Left lobe of liver (tissue), 2 donors: Measurements from ENCODE around the gene TBC1D10A. TPM values are rescaled to one million over a fixed set of nuclear protein-coding genes. Genes with fewer than 3 reads are reported as not detected.
A peak's percentile ranks its signal among the peaks of the same experiment; 100 is the strongest.

Source experiments
- ATAC-seq: fragments of 200-7000 bp; cut with Tn5 transposase; one replicate; pipeline ENCODE4 v1.9.1; 2020; ENCODE audit warnings: mild to moderate bottlenecking, moderate library complexity
- DNase-seq: peaks from one replicate; pipeline ENCODE4 v3.0.0-alpha.2; 2020; ENCODE audit warnings: low spot score
- total RNA-seq: library from RNA; stranded (reverse); gene quantifications from one replicate; pipeline ENCODE4 v1.2.1, GENCODE V29; 2021
- donor health status: DM: no; HTN: no; CAD: no; lungs with moderate emphysema.
- donor health status: DM: no; HTN: yes; CAD: no.

The TBC1D10A gene
- total RNA-seq, 1 donor from 2014 or later: 19.7 TPM

DNA sequence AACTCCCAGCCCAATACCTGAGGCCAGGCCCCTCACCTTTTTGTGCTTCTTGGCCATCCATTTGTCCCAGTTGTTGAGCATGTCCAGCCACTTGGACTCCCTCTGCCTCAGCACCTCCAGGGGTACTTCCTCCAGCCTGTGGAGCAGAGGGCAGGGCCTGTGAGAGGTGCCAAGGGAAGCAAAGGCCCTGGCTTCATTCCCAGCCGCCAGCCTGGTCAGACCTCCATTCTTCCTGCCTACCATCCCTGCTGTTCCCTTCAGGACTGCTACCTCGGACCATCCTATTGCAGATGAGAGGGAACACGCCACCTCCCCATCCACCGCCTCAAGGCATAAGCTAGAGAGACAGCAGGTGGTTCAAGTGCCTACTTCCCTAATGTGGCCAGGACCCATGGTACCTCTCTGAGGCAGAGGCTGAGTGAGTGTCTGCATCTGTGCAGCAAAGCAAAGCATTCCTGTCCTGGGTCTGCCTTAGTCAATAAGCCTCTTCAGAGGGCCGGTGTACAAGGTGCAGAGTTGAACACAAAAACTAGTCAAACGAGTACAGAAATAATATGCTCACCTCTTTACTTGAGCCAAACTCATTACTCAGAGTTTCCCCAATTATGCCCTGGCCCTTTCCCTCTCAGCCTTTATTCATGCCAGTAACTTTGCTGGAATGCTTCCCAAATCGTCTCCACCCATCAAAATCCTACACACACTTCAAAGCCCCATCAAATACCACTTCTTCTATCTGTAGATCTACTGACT, 22.1 kb downstream of the TBC1D10A start:
- no peak for DNase-seq
- peak; percentile 32 for ATAC-seq

DNA sequence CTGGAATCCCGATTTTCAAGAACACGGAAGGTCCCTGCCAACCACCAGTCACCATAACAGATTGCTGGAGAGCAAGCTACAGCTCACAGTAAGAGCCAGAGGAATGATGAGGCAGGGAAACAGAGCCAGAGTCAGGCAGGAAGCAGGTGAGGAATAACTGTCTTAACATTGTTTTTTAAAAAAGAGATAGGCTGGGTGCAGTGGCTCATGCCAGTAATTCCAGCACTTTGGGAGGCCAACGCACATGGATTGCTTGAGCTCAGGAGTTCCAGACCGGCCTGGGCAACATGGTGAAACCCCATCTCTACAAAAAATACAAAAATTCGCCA, 24.0 kb downstream of the TBC1D10A start:
- no peak for ATAC-seq
- DNase-seq: no peak

DNA sequence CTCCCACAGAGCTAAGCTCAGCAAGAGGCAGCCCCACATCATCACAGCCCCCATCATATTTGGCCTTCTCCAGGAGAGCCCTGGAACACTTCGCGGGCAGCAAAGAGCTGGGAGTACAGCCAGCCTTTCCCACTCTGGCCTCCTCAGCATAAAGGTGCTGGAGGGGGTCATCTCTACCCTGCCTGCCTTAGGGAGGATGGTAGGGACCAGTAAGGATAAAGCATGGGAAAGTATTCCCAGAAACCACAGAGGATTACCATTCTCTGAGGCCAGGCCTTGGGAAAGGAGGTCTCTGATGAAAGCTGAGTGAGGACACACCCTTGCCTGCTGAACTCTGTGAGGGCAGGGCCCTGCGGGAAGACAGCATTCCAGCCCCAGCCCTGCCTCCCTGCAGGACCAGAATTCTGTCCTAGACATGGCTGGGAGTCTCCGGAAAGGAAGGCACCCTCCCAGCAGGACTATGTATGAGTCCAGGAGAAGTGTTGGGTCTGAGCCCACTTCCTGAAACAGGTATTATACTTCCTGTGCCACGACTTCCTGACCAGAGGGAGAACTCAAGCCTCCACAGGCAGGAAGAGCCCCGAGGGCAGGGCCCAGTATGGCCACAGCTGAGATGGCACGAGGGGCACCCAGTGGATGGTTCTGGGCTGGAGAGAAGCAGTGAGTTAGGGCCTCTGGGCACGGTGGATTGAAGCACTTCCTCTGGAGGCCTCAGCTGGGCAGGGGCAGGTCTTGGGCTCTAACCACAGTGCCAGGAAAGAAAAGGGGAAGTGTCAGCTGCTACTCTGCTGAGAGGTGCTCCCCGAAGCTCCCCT, 24.5 kb downstream of the TBC1D10A start:
- DNase-seq (no peak), ATAC-seq (no peak)

DNA sequence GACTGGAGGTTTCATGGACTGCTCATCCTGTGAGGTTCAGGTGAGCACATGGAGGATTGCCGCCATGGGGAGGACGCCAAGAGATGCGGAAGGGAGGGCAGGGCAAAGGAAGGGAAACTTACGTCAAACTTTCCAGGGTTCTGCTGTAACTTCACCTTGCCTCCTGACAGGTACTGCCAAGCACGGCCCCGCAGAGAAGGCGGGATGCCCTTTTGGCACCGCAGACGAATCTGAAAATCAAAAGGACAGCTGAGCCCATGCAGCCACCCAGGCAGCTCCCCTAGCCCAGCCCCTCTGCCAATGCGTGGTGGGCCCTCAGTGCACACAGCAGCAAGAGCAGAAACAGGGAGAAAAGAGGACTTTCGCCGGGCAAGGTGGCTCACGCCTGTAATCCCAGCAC, 27.4 kb downstream of the TBC1D10A start:
- ATAC-seq (no peak), DNase-seq (no peak)

DNA sequence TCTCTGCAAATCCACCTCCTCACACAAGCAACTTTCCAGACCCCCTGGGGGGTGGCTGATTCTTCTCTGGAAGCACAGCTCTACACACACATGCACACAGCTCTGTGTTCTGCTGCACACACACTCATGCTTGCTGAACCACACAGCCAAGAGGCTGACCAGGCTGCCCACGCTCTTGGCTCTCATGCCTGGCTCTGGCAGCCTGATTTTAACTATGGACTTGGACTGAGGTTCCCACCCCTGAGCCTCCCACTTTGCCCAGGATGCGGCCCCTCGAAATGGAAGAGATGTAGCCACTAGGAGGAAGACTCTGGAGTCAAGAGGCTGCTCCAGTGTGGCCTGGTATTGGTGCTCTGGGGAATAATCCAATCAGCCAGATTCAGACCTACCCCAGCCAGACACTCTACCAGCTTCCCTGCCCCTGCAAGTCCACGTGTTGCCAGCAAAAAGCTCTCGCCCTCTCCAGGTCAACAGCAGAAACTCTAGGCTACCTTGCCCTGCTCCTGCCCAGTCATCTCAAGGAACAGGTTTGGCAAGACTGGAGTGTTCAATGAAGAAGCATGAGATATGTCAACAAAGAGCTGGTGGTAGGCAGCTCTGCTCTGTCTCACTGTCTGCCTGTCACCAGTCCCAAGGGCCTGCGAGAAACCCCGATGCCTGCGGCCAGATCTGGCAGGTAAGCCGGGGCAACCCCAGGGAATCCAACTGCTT, 28.6 kb downstream of the TBC1D10A start:
- ATAC-seq (no peak), DNase-seq (no peak)

DNA sequence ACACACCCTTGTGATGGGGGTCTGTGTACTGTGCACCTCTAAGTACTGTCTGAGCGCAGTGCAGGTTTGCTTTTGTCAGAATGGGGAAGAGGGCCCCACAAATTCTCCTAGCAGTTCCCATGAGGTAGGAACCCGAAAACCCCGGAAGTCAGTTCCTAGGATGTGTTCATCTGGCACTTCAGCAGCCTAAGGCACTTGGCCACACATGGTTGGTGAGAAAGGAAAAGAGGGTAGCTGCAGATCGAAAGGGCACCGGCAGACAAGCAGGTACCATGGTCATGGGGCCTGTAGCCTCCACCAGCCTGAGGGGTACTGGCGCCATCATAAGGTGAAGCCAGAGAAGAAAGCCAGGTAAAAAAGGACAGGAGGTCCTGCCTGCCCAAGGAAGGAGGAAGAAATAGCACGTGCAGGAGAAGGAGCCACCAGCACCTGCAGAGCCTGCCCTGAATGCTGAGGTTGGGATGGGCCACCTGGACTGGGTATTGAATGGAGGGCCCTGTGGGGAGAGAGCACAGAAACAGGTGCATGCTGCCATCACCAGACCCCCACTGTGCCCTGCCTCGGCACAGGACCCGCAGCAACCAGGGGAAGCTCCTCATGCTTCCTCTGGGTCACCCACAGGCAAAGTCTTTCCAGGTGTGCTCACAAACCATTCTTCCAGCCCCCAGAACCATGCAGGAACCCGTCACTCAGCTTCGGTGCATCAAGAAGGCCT, 29.3 kb downstream of the TBC1D10A start:
- no peak for ATAC-seq
- no peak for DNase-seq

DNA sequence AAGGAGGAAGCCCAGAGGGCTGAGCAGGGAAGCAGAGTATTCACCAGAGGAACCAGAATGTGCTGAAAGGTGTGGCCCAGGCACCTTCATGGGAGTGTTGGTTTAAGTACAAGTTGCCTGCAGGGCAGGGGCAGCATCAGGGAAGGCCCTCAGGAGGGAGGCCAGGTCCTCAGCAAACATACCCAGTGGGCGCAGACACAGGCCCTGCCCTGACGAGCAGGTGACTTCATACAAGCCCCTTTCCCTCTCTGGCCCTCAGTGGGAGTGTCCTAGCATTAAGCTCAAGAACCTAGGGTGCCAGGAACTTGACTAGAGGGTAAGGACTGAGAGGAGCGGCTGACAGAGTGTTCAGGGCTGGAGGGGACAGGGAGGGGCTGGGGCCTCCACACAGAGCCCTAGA, 29.9 kb downstream of the TBC1D10A start:
- no peak for ATAC-seq
- no peak for DNase-seq

- ATAC-seq: no peak
- no peak for DNase-seq
Measured at GRCh38 chr22:30296324-30296723, 30.4 kb downstream of the TBC1D10A start.

DNA sequence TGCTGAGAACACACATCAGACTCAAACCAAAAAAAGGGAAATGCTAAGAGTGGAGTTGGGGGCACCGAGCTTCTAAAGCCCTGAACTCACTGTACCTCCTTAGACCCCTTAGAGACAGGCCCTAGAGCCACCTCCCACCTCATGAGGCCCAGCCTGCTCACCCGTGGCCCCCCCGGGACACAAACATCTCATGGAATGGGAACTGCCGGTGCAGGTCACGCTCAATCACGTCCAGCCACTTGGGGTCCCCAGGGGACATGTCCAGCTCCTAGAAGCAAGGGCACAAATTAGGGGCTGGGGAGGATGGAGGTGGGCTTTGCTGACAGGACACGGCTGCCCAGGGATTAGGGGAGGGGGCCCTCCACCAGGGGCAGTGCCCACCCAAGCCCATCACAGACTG, 31.2 kb downstream of the TBC1D10A start:
- no peak for DNase-seq
- no peak for ATAC-seq

GRCh38 chr22:30294830-30295229, 31.9 kb downstream of the TBC1D10A start:
- ATAC-seq: no peak
- no peak for DNase-seq

DNA sequence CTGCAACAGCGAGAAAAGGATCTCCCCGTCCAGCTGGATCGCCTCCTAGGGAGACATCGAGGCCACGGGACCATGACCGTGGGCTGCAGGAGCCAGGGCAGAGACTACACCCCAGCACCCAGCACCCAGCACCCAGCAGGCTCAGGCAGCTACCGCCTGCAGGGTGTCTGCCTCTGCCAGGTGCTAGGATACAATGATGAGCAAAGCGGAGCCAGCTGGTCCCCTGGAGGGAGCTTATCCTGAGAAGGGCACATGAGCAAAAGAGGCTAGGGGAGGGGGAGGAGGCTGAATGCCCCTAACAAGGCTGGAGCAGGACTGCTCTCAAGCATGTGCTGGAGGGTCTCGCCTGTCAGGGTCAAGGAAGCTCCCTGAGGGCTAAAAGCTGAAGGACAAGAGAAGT, 32.7 kb downstream of the TBC1D10A start:
- no peak for DNase-seq
- ATAC-seq: no peak

DNA sequence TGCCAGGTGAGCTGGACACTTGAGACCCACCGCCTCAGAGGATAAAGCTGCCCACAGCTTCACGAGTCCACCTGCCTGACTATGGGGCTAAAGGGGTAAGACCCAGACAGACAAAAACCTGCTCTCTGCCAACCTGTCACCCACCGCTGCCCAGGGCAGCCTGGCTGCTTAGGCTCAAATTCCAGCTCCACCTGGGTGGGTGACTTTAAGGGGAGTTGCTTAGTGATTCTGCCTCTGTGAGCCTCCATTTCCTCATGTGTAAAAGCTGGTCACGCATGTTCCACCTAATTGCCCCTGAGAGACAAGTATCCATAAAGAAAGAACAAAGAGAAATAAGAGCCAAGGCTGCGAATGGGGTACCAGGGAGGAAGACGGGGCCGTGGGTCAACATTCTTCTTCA, 33.7 kb downstream of the TBC1D10A start:
- DNase-seq: no peak
- ATAC-seq: no peak

DNA sequence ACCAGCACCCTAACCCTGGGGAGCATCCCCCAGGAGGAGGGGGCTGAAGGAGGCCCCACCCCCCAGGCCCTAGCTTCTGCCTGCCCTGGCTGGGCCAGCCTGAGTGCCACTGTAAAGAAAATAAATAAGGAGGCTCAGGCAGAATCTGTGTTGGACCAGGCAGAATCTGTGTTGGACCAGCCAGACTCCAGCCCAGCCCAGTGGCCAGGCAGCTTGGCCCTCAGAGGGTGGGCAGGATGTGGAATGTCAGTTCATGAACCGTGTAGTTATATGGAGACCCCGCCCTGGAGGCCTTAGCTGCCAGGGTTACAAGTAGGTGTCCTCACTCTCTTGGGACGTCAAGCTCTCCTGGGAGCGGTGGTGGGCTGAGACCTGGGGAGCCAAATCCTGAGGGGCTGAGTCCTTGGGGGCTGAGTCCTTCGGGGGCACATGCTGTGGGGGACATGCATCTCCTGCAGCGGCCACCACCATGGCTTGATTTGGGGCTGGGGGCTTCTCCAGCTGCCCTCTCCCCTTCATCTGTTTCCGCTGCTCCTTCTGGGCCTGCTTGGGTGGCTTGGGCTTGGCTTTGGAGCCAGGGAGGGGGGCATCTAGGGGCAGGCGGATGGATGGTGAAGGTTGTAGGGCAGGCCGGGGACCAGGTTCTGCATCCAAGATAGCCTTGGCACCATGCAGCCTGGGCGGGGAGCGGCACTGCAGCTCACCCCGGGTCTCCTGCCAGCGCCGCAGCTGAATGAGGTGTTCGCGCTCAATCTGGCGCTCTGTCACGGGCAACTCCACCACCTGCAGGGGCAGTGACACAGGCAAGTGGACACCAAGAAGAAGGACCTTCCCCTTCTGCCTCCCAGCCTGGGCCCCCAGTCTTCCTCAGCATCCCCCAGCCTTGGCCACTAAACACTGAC, 34.4 kb downstream of the TBC1D10A start:
- no peak for ATAC-seq

GRCh38 chr22:30291058-30291892, 35.5 kb downstream of the TBC1D10A start:
- ATAC-seq: peak; percentile 34
- DNase-seq: peak; percentile 89

More for the DNA sequence above, 34.4 kb downstream of the TBC1D10A start:
- DNase-seq: no peak

GRCh38 chr22:30290342-30291057, 36.2 kb downstream of the TBC1D10A start:
- DNase-seq (no peak), ATAC-seq (no peak)

DNA sequence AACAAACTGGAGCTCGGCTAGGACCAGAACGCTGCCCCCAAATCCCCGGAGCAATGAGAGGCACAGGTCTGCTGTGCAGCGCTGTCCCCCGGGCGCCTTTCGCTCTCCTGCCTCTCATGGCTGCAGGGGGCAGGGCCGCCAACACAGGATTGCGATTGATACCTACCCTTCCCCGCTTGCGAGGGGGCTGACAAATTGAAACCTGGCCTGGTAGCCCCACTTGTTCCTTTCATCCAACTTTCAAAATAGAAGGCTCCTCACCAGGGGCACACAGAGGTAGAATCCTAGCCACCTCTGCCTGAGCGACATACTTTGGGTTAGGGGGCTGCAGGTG, 36.8 kb downstream of the TBC1D10A start:
- ATAC-seq (peak; percentile 1), DNase-seq (no peak)

DNA sequence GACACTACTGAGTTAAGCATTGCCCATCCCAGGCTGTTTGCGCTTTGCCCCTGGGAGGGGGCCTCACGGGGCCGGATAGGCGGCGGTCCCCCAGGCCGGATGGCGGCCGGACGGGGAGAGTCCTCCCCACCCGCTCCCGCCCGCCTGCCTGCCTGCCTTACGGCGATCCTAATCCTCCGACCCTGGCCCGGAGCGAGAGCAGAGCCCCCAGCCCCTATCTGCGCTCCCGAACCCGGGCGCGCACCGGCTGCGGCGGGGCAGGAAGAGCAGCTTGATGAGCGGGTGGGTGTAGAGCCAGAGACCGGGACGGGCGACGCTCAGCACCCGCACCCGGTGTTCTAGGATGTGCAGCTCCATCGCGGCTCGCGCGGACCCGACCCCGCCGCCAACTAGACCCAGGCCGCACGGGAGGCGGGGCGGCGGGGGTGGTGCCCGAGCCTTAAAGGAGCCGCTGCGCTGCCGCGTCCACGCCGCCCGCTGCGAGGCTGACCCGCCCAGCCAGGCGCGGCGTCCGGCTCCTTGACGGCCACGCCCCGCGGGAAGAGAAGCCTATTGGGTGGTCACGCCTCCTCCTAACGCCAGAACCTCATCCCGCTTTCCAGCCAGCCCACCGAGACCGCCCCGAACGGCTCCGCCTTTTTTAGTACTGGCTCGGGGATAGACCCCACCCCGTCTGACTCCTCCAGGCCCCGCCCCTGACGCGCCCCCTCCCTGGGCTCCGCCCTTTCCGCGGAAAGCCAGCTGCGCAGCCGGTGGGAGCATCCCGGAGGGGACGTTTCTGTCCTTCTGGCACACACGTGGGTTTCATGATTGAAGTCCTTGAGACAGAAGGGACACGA, 37.4 kb downstream of the TBC1D10A start, which contains the start of gene CASTOR1:
Gene CASTOR1 (minus strand): TSS at position 365 of the 839 bp plus-strand sequence. CDS start 8 bp downstream, at position 357.
- DNase-seq: peak; percentile 99
- ATAC-seq: peak; percentile 80
